HCT116 (cell line): Measurements from ENCODE around the gene CCDC92. TPM values are rescaled to one million over a fixed set of nuclear protein-coding genes. Genes with fewer than 3 reads are reported as not detected.

Experiments used
- ATAC-seq: fragments of 200-7000 bp; cut with Tn5 transposase; 2 replicates; pipeline ENCODE4 v1.9.1; 2020; ENCODE audit warnings: mild to moderate bottlenecking, moderate library complexity
- BruUV-seq: library from RNA; stranded (reverse); fragments of 400-500 nt; replicated peaks from 2 replicates; lab custom pipeline; 2021; lab: Mats Ljungman, UMichigan
- CTCF ChIA-PET: fragments of 300-600 bp; sonication (Branson Sonifier 250); formaldehyde crosslinking; loops from one replicate; lab custom pipeline; 2021; ENCODE audit warnings: antibody characterized with exemption; lab: Charles Lee
- POLR2A ChIA-PET: fragments of 300-600, 350-600 bp; sonication (Branson Sonifier 250); formaldehyde crosslinking; loops from one replicate; lab custom pipeline; 2021; ENCODE audit warnings: antibody characterized with exemption; lab: Charles Lee
- RAD21 ChIA-PET, 2 experiments: fragments of 300-600 bp; sonication (Branson Sonifier 250); formaldehyde crosslinking; loops; one replicate each; lab custom pipeline; 2023; ENCODE audit warnings: low total read pairs in 2 of 2; ENCODE audit not compliant: uncharacterized antibody in 2 of 2, unreplicated experiment in 2 of 2, low non-redundant PET in 1 of 2; lab: Charles Lee
- DNase-seq: peaks from one replicate; pipeline ENCODE4 v3.0.0-alpha.2; 2010; ENCODE audit warnings: low read depth, low spot score
- H2AFZ ChIP-seq: fragments of 200-600 bp; shearing (Covaris generic), sonication (generic); 2 replicates; pipeline ENCODE4 v1.6.1; 2017; ENCODE audit warnings: low read depth, mixed run types, mixed read lengths, antibody characterized with exemption, low read length; ENCODE audit not compliant: poor library complexity, severe bottlenecking
- H3K27ac ChIP-seq: 2 replicates; pipeline ENCODE4 v1.5.1; 2012; ENCODE audit warnings: low read depth, low read length
- H3K27me3 ChIP-seq: fragments of 200-600 bp; sonication (generic); 2 replicates; pipeline ENCODE4 v1.6.1; 2016; ENCODE audit warnings: mixed run types, low read length, mixed read lengths; ENCODE audit not compliant: insufficient read depth
- H3K36me3 ChIP-seq, 2 experiments: fragments of 200-500 bp in 1 of 2; fragments of 200-600 bp in 1 of 2; sonication (Bioruptor generic) in 1 of 2; sonication (generic) in 1 of 2; 2 replicates each; pipeline versions ENCODE4 v1.5.1 to v1.6.1; 2014 to 2016; ENCODE audit warnings: low read length in 2 of 2, inconsistent platforms in 1 of 2, mixed read lengths in 1 of 2, mixed run types in 1 of 2; ENCODE audit not compliant: insufficient read depth in 2 of 2, control insufficient read depth in 1 of 2
- H3K4me1 ChIP-seq, 2 experiments: fragments of 200-600 bp in 1 of 2; sonication (generic) in 1 of 2; 2 replicates each; pipeline versions ENCODE4 v1.5.1 to v1.6.1; 2012 to 2017; ENCODE audit warnings: low read length in 2 of 2, inconsistent platforms in 1 of 2, mild to moderate bottlenecking in 1 of 2, mixed read lengths in 1 of 2, mixed run types in 1 of 2, moderate library complexity in 1 of 2; ENCODE audit not compliant: insufficient read depth in 2 of 2, control insufficient read depth in 1 of 2
- H3K4me2 ChIP-seq: fragments of 200-600 bp; sonication (generic); 2 replicates; pipeline ENCODE4 v1.6.1; 2017; ENCODE audit warnings: mixed run types, low read length, mixed read lengths
- H3K4me3 ChIP-seq, 2 experiments: fragments of 200-600 bp in 1 of 2; sonication (generic) in 1 of 2; replicated peaks in 1 of 2; 2 replicates each; pipeline ENCODE4 v1.5.1; 2011 to 2016; ENCODE audit warnings: low read length in 2 of 2, control low read depth in 1 of 2, low read depth in 1 of 2, mild to moderate bottlenecking in 1 of 2, mixed read lengths in 1 of 2, mixed run types in 1 of 2
- H3K79me2 ChIP-seq: fragments of 200-600 bp; sonication (generic); 2 replicates; pipeline ENCODE4 v1.6.1; 2017; ENCODE audit warnings: mild to moderate bottlenecking, mixed run types, low read length, moderate library complexity, mixed read lengths; ENCODE audit not compliant: insufficient read depth
- H3K9ac ChIP-seq: fragments of 200-600 bp; sonication (generic); 2 replicates; pipeline ENCODE4 v1.6.1; 2016; ENCODE audit warnings: low read length, mixed read lengths
- H3K9me2 ChIP-seq: fragments of 200-600 bp; sonication (generic), shearing (Covaris generic); 2 replicates; pipeline ENCODE4 v1.6.1; 2017; ENCODE audit warnings: mixed run types, mild to moderate bottlenecking, moderate library complexity; ENCODE audit not compliant: insufficient read depth
- H3K9me3 ChIP-seq, 2 experiments: fragments of 200-500 bp in 1 of 2; fragments of 200-600 bp in 1 of 2; sonication (Bioruptor generic) in 1 of 2; sonication (generic) in 1 of 2; 2 replicates each; pipeline ENCODE4 v1.6.1; 2014 to 2017; ENCODE audit warnings: low read length in 2 of 2, mixed read lengths in 2 of 2, inconsistent platforms in 1 of 2, low read depth in 1 of 2, mild to moderate bottlenecking in 1 of 2, mixed run types in 1 of 2, moderate library complexity in 1 of 2; ENCODE audit not compliant: control insufficient read depth in 1 of 2, insufficient read depth in 1 of 2
- H4K20me1 ChIP-seq: fragments of 200-600 bp; sonication (generic), shearing (Covaris generic); 2 replicates; pipeline ENCODE4 v1.6.1; 2017; ENCODE audit warnings: mixed run types, mild to moderate bottlenecking, moderate library complexity; ENCODE audit not compliant: insufficient read depth
- REST ChIP-seq: IDR thresholded peaks from 2 replicates; pipeline ENCODE4 v1.6.1; 2012; ENCODE audit warnings: low read depth
- SP1 ChIP-seq: IDR thresholded peaks from 2 replicates; pipeline ENCODE4 v1.6.1; 2012; ENCODE audit warnings: low read depth
- YY1 ChIP-seq: IDR thresholded peaks from 2 replicates; pipeline ENCODE4 v1.6.1; 2011; ENCODE audit warnings: low read length, low read depth, moderate library complexity, mild to moderate bottlenecking; ENCODE audit not compliant: insufficient replicate concordance; ENCODE audit errors: extremely low read depth
- intact Hi-C: fragments of 100-400 bp; cut with micrococcal nuclease; formaldehyde crosslinking; loops from 2 replicates; pipeline ENCODE4 v1.10.0; 2022
- total RNA-seq: library from RNA; stranded (reverse); gene quantifications from one replicate; pipeline ENCODE4 v1.2.1, GENCODE V29; 2021; ENCODE audit not compliant: unreplicated experiment
- TF ChIP-seq, protein P1 (sequence below): IDR thresholded peaks from 2 replicates; pipeline ENCODE4 v1.6.1; 2012

Gene CCDC92
- total RNA-seq, 1 experiment from 2014 or later: 9.7 TPM

GRCh38 chr12:123960856-123961255, 11.8 kb downstream of the CCDC92 start (continued):
- TF ChIP-seq REST (no peak), YY1 (no peak)
- TF ChIP-seq, protein P1, sequence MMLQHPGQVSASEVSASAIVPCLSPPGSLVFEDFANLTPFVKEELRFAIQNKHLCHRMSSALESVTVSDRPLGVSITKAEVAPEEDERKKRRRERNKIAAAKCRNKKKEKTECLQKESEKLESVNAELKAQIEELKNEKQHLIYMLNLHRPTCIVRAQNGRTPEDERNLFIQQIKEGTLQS: no peak

GRCh38 chr12:123960029-123960735, 12.4 kb downstream of the CCDC92 start:
- POLR2A ChIA-PET: no interaction called here

More at GRCh38 chr12:123960029-123960735, 12.4 kb downstream of the CCDC92 start:
- Histone ChIP-seq H3K9ac (no peak overlapping the region), H2AFZ (no peak overlapping the region), H3K4me1 (no peaks in the 10 kb centered on the region), H3K27me3 (no peaks in the 10 kb centered on the region), H4K20me1 (no peaks in the 10 kb centered on the region), H3K4me2 (no peak overlapping the region), H3K4me3 (no peak overlapping the region), H3K36me3 (no peaks in the 10 kb centered on the region), H3K9me3 (no peaks in the 10 kb centered on the region), H3K79me2 (no peaks in the 10 kb centered on the region), H3K9me2 (no peaks in the 10 kb centered on the region), H3K27ac (no peak overlapping the region)
- RAD21 ChIA-PET: no interaction called here
- CTCF ChIA-PET: no interaction called here
- no TSS peak for BruUV-seq
- intact Hi-C loops: no loop called here
- DNase-seq (no peak), ATAC-seq (no peak)
- TF ChIP-seq SP1: no peak
